ENCODE measurements around the gene IL19. TPM values are rescaled to one million over a fixed set of nuclear protein-coding genes. Genes with fewer than 3 reads are reported as not detected.

The IL19 gene
- total RNA-seq, 2 experiments from 2014 or later: not detected

- POLR2A ChIA-PET: interaction anchor here (1.0 to 1.4 kb wide), 2 partner anchors 21 to 29 kb away, joined by 3 to 4 read pairs; no protein-coding TSS in a partner anchor
- intact Hi-C loops (cut with micrococcal nuclease; ENCODE audit: unreplicated experiment): no loop called here
- Histone ChIP-seq H3K36me3 (ENCODE audit: insufficient read depth, low read length) (no peaks in the 10 kb centered on the region), H3K79me2 (ENCODE audit: insufficient read depth, low read depth, low read length) (no peaks in the 10 kb centered on the region), H2AFZ (ENCODE audit: low read length) (no peak overlapping the region), H3K9me3 (ENCODE audit: low read length) (no peaks in the 10 kb centered on the region), H3K4me1 (ENCODE audit: insufficient read depth, low read length, poor library complexity, severe bottlenecking) (peaks cover 20% of the 10 kb centered on the region), H3K4me2 (ENCODE audit: low read length) (no peak overlapping the region), H3K27ac (ENCODE audit: low read depth, low read length, poor library complexity, severe bottlenecking) (no peak overlapping the region), H4K20me1 (ENCODE audit: insufficient read depth, low read length) (no peaks in the 10 kb centered on the region), H3K9me2 (ENCODE audit: insufficient read depth, low read length) (no peaks in the 10 kb centered on the region), H3K4me3 (ENCODE audit: low read depth, low read length, poor library complexity, severe bottlenecking) (no peak overlapping the region)
- no TSS peak for BruUV-seq (replicated peaks)
- TF ChIP-seq CTCF (conservative IDR thresholded peaks at IDR 0.05; ENCODE audit: low read length): no peak
- TF ChIP-seq EZH2phosphoT487 (IDR thresholded peaks at IDR 0.05; ENCODE audit: borderline replicate concordance, low read depth, low read length): no peak
- no peak for DNase-seq (ENCODE audit: low spot score)
- CTCF ChIA-PET (ENCODE audit: unreplicated experiment): no interaction called here
Observed at GRCh38 chr1:206832352-206832880, 61.8 kb downstream of the IL19 start.

- no peak overlapping the region for H3K4me3 ChIP-seq (ENCODE audit: low read depth, low read length, poor library complexity, severe bottlenecking)
- no peaks in the 10 kb centered on the region for H3K9me2 ChIP-seq (ENCODE audit: insufficient read depth, low read length)
- DNase-seq (ENCODE audit: low spot score): no peak
- no peaks in the 10 kb centered on the region for H4K20me1 ChIP-seq (ENCODE audit: insufficient read depth, low read length)
- no peaks in the 10 kb centered on the region for H3K9me3 ChIP-seq (ENCODE audit: low read length)
- H2AFZ ChIP-seq (ENCODE audit: low read length): no peak overlapping the region
- no TSS peak for BruUV-seq (replicated peaks)
- no peaks in the 10 kb centered on the region for H3K36me3 ChIP-seq (ENCODE audit: insufficient read depth, low read length)
- no peaks in the 10 kb centered on the region for H3K79me2 ChIP-seq (ENCODE audit: insufficient read depth, low read depth, low read length)
- POLR2A ChIA-PET: interaction anchor here (0.5 to 1.0 kb wide), 2 partner anchors 21 to 29 kb away, joined by 3 to 4 read pairs; no protein-coding TSS in a partner anchor
- TF ChIP-seq EZH2phosphoT487 (IDR thresholded peaks at IDR 0.05; ENCODE audit: borderline replicate concordance, low read depth, low read length) (no peak), CTCF (conservative IDR thresholded peaks at IDR 0.05; ENCODE audit: low read length) (no peak)
- intact Hi-C loops (cut with micrococcal nuclease; ENCODE audit: unreplicated experiment): no loop called here
- no peak overlapping the region for H3K4me2 ChIP-seq (ENCODE audit: low read length)
- H3K4me1 ChIP-seq (ENCODE audit: insufficient read depth, low read length, poor library complexity, severe bottlenecking): peaks cover 20% of the 10 kb centered on the region
- no peak overlapping the region for H3K27ac ChIP-seq (ENCODE audit: low read depth, low read length, poor library complexity, severe bottlenecking)
- CTCF ChIA-PET (ENCODE audit: unreplicated experiment): no interaction called here
Observed at GRCh38 chr1:206833106-206833680, 62.6 kb downstream of the IL19 start.

GRCh38 chr1:206833801-206834200 lies 63.2 kb downstream of the IL19 start:
- Histone ChIP-seq H3K9me3 (ENCODE audit: low read length) (no peaks in the 10 kb centered on the region), H3K4me3 (ENCODE audit: low read depth, low read length, poor library complexity, severe bottlenecking) (no peak overlapping the region), H3K79me2 (ENCODE audit: insufficient read depth, low read depth, low read length) (no peaks in the 10 kb centered on the region), H4K20me1 (ENCODE audit: insufficient read depth, low read length) (no peaks in the 10 kb centered on the region), H2AFZ (ENCODE audit: low read length) (no peak overlapping the region), H3K4me2 (ENCODE audit: low read length) (no peak overlapping the region), H3K4me1 (ENCODE audit: insufficient read depth, low read length, poor library complexity, severe bottlenecking) (peaks cover 14% of the 10 kb centered on the region), H3K9me2 (ENCODE audit: insufficient read depth, low read length) (no peaks in the 10 kb centered on the region), H3K27ac (ENCODE audit: low read depth, low read length, poor library complexity, severe bottlenecking) (no peak overlapping the region), H3K36me3 (ENCODE audit: insufficient read depth, low read length) (no peaks in the 10 kb centered on the region)
- DNase-seq (ENCODE audit: low spot score): no peak
- no peak for TF ChIP-seq EZH2phosphoT487 (IDR thresholded peaks at IDR 0.05; ENCODE audit: borderline replicate concordance, low read depth, low read length)
- TF ChIP-seq CTCF (conservative IDR thresholded peaks at IDR 0.05; ENCODE audit: low read length): no peak
- CTCF ChIA-PET (ENCODE audit: unreplicated experiment): no interaction called here
- POLR2A ChIA-PET: no interaction called here
- intact Hi-C loops (cut with micrococcal nuclease; ENCODE audit: unreplicated experiment): no loop called here
- no TSS peak for BruUV-seq (replicated peaks)

All from OCI-LY7 (cell line).